GM12891 (cell line): Measurements from ENCODE around the gene SLCO4C1. TPM values are rescaled to one million over a fixed set of nuclear protein-coding genes. Genes with fewer than 3 reads are reported as not detected.
"Not testable (repeated sequence)": the region's sequence is repeated elsewhere in the genome, so short reads cannot be mapped to it uniquely, and the experiment has no call there.

Experiments
- DNase-seq: peaks from one replicate; pipeline ENCODE4 v3.0.0; 2011; ENCODE audit warnings: low spot score; ENCODE audit not compliant: insufficient read length
- FAIRE-seq: peaks from 2 replicates; lab custom pipeline; 2011; peaks lifted over from hg19 to GRCh38; lab: Jason Lieb, UNC
- PAX5 ChIP-seq: IDR thresholded peaks from 2 replicates; pipeline ENCODE4 v1.6.1; 2011; ENCODE audit warnings: low read length, moderate library complexity, mild to moderate bottlenecking; ENCODE audit not compliant: insufficient read depth, severe bottlenecking
- POLR2A ChIP-seq: IDR thresholded peaks from 2 replicates; pipeline ENCODE4 v1.6.1; 2011; ENCODE audit warnings: low read depth, low read length, control low read depth
- POLR2AphosphoS5 ChIP-seq: IDR thresholded peaks from 2 replicates; pipeline ENCODE4 v1.6.1; 2011; ENCODE audit warnings: low read depth, low read length, control low read depth
- POU2F2 ChIP-seq: IDR thresholded peaks from 2 replicates; pipeline ENCODE4 v1.6.1; 2011; ENCODE audit warnings: low read depth, mild to moderate bottlenecking, control low read depth, low read length, moderate library complexity
- SPI1 ChIP-seq: IDR thresholded peaks from 2 replicates; pipeline ENCODE4 v1.6.1; 2011; ENCODE audit warnings: low read depth, low read length, control low read depth
- TAF1 ChIP-seq: IDR thresholded peaks from 2 replicates; pipeline ENCODE4 v1.6.1; 2011; ENCODE audit warnings: low read depth, low read length, control low read depth
- polyA plus RNA-seq: library from polyadenylated mRNA; unstranded; fragments of >200 nt; gene quantifications from one replicate; pipeline ENCODE4 v1.2.1, GENCODE V29; 2012; ENCODE audit warnings: low read depth, missing spikeins, inconsistent platforms; ENCODE audit not compliant: missing spikeins

The SLCO4C1 gene, protein sequence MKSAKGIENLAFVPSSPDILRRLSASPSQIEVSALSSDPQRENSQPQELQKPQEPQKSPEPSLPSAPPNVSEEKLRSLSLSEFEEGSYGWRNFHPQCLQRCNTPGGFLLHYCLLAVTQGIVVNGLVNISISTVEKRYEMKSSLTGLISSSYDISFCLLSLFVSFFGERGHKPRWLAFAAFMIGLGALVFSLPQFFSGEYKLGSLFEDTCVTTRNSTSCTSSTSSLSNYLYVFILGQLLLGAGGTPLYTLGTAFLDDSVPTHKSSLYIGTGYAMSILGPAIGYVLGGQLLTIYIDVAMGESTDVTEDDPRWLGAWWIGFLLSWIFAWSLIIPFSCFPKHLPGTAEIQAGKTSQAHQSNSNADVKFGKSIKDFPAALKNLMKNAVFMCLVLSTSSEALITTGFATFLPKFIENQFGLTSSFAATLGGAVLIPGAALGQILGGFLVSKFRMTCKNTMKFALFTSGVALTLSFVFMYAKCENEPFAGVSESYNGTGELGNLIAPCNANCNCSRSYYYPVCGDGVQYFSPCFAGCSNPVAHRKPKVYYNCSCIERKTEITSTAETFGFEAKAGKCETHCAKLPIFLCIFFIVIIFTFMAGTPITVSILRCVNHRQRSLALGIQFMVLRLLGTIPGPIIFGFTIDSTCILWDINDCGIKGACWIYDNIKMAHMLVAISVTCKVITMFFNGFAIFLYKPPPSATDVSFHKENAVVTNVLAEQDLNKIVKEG
- polyA plus RNA-seq: 0.24 TPM

GRCh38 chr5:102296178-102296817 lies at the start of gene SLCO4C1:
Gene SLCO4C1, minus strand, starts transcription at chr5:102296284. Its CDS starts 22 bp downstream, at chr5:102296262.
- FAIRE-seq: peak; percentile 100
- TF ChIP-seq POU2F2: no peak
- no peak for TF ChIP-seq TAF1
- TF ChIP-seq PAX5: no peak
- no peak for TF ChIP-seq POLR2A
- TF ChIP-seq POLR2AphosphoS5: no peak
- no peak for TF ChIP-seq SPI1
- DNase-seq: peak; percentile 66

GRCh38 chr5:102341681-102342288 lies 45.7 kb upstream of the SLCO4C1 start:
- TF ChIP-seq TAF1 (no peak), POLR2A (no peak), PAX5 (no peak), POU2F2 (no peak), POLR2AphosphoS5 (no peak), SPI1 (no peak)
- DNase-seq (no peak), FAIRE-seq (no peak)

- DNase-seq (no peak), FAIRE-seq (no peak)
- TF ChIP-seq PAX5 (no peak), POLR2AphosphoS5 (no peak), SPI1 (no peak), TAF1 (no peak), POU2F2 (no peak), POLR2A (no peak)
Measured at GRCh38 chr5:102324714-102325113, 28.6 kb upstream of the SLCO4C1 start.

DNA sequence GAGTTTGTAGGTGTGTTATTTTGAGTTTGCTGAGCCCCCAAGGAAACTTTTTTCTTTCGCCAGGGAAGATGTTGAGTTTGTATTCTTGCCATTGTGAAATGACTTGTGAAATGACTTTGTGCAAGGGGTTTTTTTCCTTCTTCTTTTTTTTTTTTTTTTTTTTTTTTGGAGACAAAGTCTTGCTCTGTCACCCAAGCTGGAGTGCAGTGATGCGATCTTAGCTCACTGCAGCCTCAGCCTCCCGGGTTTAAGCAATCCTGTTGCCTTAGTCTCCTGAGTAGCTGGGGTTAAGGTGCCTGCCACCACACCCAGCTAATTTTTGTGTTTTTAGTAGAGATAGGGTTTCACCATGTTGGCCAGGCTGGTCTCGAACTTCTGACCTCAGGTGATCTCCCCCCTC lies 22.7 kb upstream of the SLCO4C1 start:
- DNase-seq, FAIRE-seq: not testable (repeated sequence)

- DNase-seq: no peak
- TF ChIP-seq TAF1 (no peak), POLR2A (no peak), POU2F2 (no peak), SPI1 (no peak), PAX5 (no peak)
- FAIRE-seq: no peak
Measured at GRCh38 chr5:102314328-102314727, 18.2 kb upstream of the SLCO4C1 start.

GRCh38 chr5:102313912-102314311 lies 17.8 kb upstream of the SLCO4C1 start:
- peak; percentile 5 for FAIRE-seq
- no peak for DNase-seq
- TF ChIP-seq PAX5: no peak

GRCh38 chr5:102312586-102313370 lies 16.7 kb upstream of the SLCO4C1 start:
- no peak for TF ChIP-seq POLR2A
- TF ChIP-seq TAF1: no peak
- TF ChIP-seq PAX5: no peak
- no peak for TF ChIP-seq SPI1
- no peak for TF ChIP-seq POLR2AphosphoS5
- TF ChIP-seq POU2F2: no peak
- FAIRE-seq (no peak), DNase-seq (no peak)

DNA sequence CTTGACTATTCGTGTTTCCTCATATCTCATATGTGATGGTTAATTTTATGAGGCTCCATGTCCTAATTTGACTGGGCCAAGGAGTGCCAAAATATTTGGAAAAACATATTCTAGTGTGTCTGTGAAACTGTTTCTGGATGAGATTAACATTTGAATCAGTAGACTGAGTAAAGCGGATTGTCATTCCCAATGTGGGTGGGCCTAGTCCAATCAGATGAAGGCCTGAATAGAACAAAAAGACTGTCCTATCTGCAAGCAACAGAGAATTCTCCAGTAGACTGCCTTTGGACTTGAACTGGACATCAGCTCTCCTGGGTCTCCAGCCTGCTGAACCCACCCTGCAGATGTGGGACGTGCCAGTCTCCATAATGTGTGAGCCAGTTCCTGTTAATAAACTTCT lies 13.5 kb upstream of the SLCO4C1 start:
- TF ChIP-seq POLR2AphosphoS5: no peak
- no peak for TF ChIP-seq POLR2A
- no peak for TF ChIP-seq TAF1
- TF ChIP-seq SPI1: no peak
- no peak for TF ChIP-seq PAX5
- no peak for TF ChIP-seq POU2F2
- FAIRE-seq (no peak), DNase-seq (no peak)

DNA sequence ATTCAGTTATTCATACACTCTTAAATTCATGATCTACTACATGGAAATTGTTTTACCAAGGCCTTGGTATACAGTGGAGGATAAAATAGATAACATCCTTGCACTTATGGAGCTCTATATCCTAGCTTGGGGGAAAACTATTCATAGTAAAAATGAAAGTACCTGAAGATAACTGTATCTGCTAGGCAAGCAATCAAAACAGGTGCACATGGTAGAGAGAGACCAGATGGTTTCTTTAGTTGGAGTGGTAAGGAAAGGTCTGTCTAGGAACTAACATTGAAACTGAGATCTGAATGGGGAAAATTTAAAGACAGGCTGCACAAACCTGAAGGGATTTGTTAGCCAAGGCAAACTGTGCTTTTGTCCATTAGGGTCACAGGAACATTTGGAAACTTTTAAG lies 11.1 kb upstream of the SLCO4C1 start:
- DNase-seq (no peak), FAIRE-seq (no peak)
- no peak for TF ChIP-seq POLR2A
- TF ChIP-seq TAF1: no peak
- no peak for TF ChIP-seq SPI1
- TF ChIP-seq PAX5: no peak
- no peak for TF ChIP-seq POU2F2
- no peak for TF ChIP-seq POLR2AphosphoS5
